ENCODE data around the gene ATP5IF1. TPM values are rescaled to one million over a fixed set of nuclear protein-coding genes. Genes with fewer than 3 reads are reported as not detected.

ATP5IF1 gene
- total and polyA plus RNA-seq, 9 of the 15 experiments (the other 6 are each of a cell fraction or from before 2014, with no cell fraction given): 292 to 1,422 (median 388) TPM

- TF ChIP-seq SRF (CRISPR knock-in tag; IDR thresholded peaks at IDR 0.05) (no peak), ZNF324 (CRISPR knock-in tag; IDR thresholded peaks at IDR 0.05) (no peak), REST (IDR thresholded peaks at IDR 0.05; ENCODE audit: borderline replicate concordance) (no peak), REST (CRISPR knock-in tag; IDR thresholded peaks at IDR 0.05; ENCODE audit: low read depth) (no peak)
These were observed 39.6 kb upstream of the ATP5IF1 start (continued) for GRCh38 chr1:28196330-28196729.

All from K562 (cell line).